CD14-positive monocyte (primary cell): ENCODE results near the gene CACNB4. TPM values are rescaled to one million over a fixed set of nuclear protein-coding genes. Genes with fewer than 3 reads are reported as not detected.

Experiments used
- DNase-seq, 3 donors: peaks; one replicate each; pipeline ENCODE4 v3.0.0-alpha.2; 2011 to 2022
- H2AFZ ChIP-seq: 2 replicates; pipeline ENCODE4 v1.6.0; 2012; ENCODE audit warnings: mild to moderate bottlenecking, low read depth, low read length, inconsistent platforms; ENCODE audit not compliant: insufficient read depth, poor library complexity, severe bottlenecking
- H3K27ac ChIP-seq, 2 donors: 1 replicate in 1 of 2; 2 replicates in 1 of 2; pipeline ENCODE4 v1.5.1; 2012 to 2013; ENCODE audit warnings: low read length in 2 of 2, control low read depth in 1 of 2, inconsistent platforms in 1 of 2, low read depth in 1 of 2, mild to moderate bottlenecking in 1 of 2
- H3K27me3 ChIP-seq, 2 donors: one replicate each; pipeline versions ENCODE4 v1.6.0 to v1.6.1; 2011 to 2013; ENCODE audit warnings: low read length in 2 of 2; ENCODE audit not compliant: control insufficient read depth in 2 of 2, insufficient read depth in 2 of 2
- H3K36me3 ChIP-seq, 2 donors: replicated peaks in 1 of 2; 1 replicate in 1 of 2; 2 replicates in 1 of 2; pipeline versions ENCODE4 v1.5.1 to v1.6.1; 2012 to 2013; ENCODE audit warnings: low read length in 2 of 2, control low read depth in 1 of 2, inconsistent platforms in 1 of 2, mild to moderate bottlenecking in 1 of 2; ENCODE audit not compliant: insufficient read depth in 2 of 2, control insufficient read depth in 1 of 2
- H3K4me1 ChIP-seq, 2 donors: 1 replicate in 1 of 2; 2 replicates in 1 of 2; pipeline versions ENCODE4 v1.5.1 to v1.6.1; 2012 to 2013; ENCODE audit warnings: low read length in 2 of 2, control low read depth in 1 of 2, inconsistent platforms in 1 of 2, mild to moderate bottlenecking in 1 of 2, moderate library complexity in 1 of 2; ENCODE audit not compliant: insufficient read depth in 2 of 2, control insufficient read depth in 1 of 2
- H3K4me2 ChIP-seq: replicated peaks from 2 replicates; pipeline ENCODE3; 2012; ENCODE audit warnings: low read length, moderate library complexity, mild to moderate bottlenecking; ENCODE audit not compliant: poor library complexity, severe bottlenecking; ENCODE audit errors: extremely low read depth
- H3K4me3 ChIP-seq, 3 experiments: fragments of 200-600 bp in 1 of 3; sonication (generic) in 1 of 3; replicated peaks in 1 of 3; 1 replicate in 2 of 3; 2 replicates in 1 of 3; pipeline ENCODE4 v1.5.1; 2011 to 2013; ENCODE audit warnings: low read length in 3 of 3, mild to moderate bottlenecking in 3 of 3, control low read depth in 2 of 3, low read depth in 2 of 3, inconsistent platforms in 1 of 3, moderate library complexity in 1 of 3
- H3K79me2 ChIP-seq: 2 replicates; pipeline ENCODE4 v1.6.0; 2012; ENCODE audit warnings: mild to moderate bottlenecking, control low read depth, inconsistent platforms, low read length, moderate library complexity; ENCODE audit not compliant: insufficient read depth
- H3K9ac ChIP-seq: 2 replicates; pipeline ENCODE4 v1.6.0; 2017; ENCODE audit warnings: low read length, mild to moderate bottlenecking; ENCODE audit not compliant: insufficient read depth, poor library complexity, severe bottlenecking
- H3K9me3 ChIP-seq, 2 donors: replicated peaks in 1 of 2; 1 replicate in 1 of 2; 2 replicates in 1 of 2; pipeline versions ENCODE4 v1.5.1 to v1.6.1; 2012 to 2013; ENCODE audit warnings: low read length in 2 of 2, control low read depth in 1 of 2; ENCODE audit not compliant: control insufficient read depth in 1 of 2, insufficient read depth in 1 of 2
- H4K20me1 ChIP-seq: 2 replicates; pipeline ENCODE4 v1.6.0; 2012; ENCODE audit warnings: mild to moderate bottlenecking, low read length, control low read depth, moderate library complexity; ENCODE audit not compliant: insufficient read depth
- H3K27ac Mint-ChIP-seq, 7 donors: one replicate each; pipeline ENCODE4 v1.8.0; 2020; ENCODE audit warnings: mild to moderate bottlenecking in 7 of 7, mixed read lengths in 7 of 7, moderate library complexity in 6 of 7, inconsistent platforms in 2 of 7
- H3K27me3 Mint-ChIP-seq, 3 donors: one replicate each; pipeline ENCODE4 v1.8.0; 2021 to 2022; ENCODE audit warnings: low read depth in 3 of 3, mild to moderate bottlenecking in 3 of 3, mixed read lengths in 3 of 3, moderate library complexity in 3 of 3, inconsistent platforms in 1 of 3
- H3K36me3 Mint-ChIP-seq, 2 donors: one replicate each; pipeline ENCODE4 v1.8.0; 2020; ENCODE audit warnings: mixed read lengths in 2 of 2, inconsistent platforms in 1 of 2, mild to moderate bottlenecking in 1 of 2
- H3K4me1 Mint-ChIP-seq: one replicate; pipeline ENCODE4 v1.8.0; 2020; ENCODE audit warnings: mild to moderate bottlenecking, mixed read lengths
- H3K4me3 Mint-ChIP-seq, 2 donors: one replicate each; pipeline ENCODE4 v1.8.0; 2020; ENCODE audit warnings: mild to moderate bottlenecking in 2 of 2, mixed read lengths in 2 of 2, moderate library complexity in 1 of 2
- H3K9me3 Mint-ChIP-seq, 7 donors: one replicate each; pipeline ENCODE4 v1.8.0; 2020 to 2022; ENCODE audit warnings: mixed read lengths in 7 of 7, mild to moderate bottlenecking in 6 of 7, moderate library complexity in 6 of 7, inconsistent platforms in 2 of 7
- WGBS: methylation state at CpG from one replicate; pipeline ENCODE4 v1.1.5; 2013; ENCODE audit warnings: missing lambda C conversion rate; ENCODE audit not compliant: insufficient coverage; 5-methylcytosine and 5-hydroxymethylcytosine counted together
- intact Hi-C, 2 donors: fragments of 100-400 bp; cut with micrococcal nuclease; formaldehyde crosslinking; loops; one replicate each; pipeline versions ENCODE4 v1.15.0 to v1.15.1; 2023
- polyA plus RNA-seq, 3 donors: library from polyadenylated mRNA; depleted of rRNA in 1 of 3; unstranded in 2 of 3; stranded (reverse) in 1 of 3; fragments of 300-500 nt in 2 of 3; fragments of >200 nt in 1 of 3; fragmentation: Illumina TruSeq in 2 of 3; gene quantifications; 1 replicate in 2 of 3; 2 replicates in 1 of 3; pipeline ENCODE4 v1.2.3, GENCODE V29; 2012 to 2021
- TF ChIP-seq, protein P1 (sequence below): fragments of 200-600 bp; IDR thresholded peaks from one replicate; pipeline ENCODE4 v1.8.0; 2022; ENCODE audit warnings: antibody characterized with exemption, mild to moderate bottlenecking

The CACNB4 gene
- polyA plus RNA-seq, 3 donors: 0.44 to 1.9 (median 1.1) TPM

DNA sequence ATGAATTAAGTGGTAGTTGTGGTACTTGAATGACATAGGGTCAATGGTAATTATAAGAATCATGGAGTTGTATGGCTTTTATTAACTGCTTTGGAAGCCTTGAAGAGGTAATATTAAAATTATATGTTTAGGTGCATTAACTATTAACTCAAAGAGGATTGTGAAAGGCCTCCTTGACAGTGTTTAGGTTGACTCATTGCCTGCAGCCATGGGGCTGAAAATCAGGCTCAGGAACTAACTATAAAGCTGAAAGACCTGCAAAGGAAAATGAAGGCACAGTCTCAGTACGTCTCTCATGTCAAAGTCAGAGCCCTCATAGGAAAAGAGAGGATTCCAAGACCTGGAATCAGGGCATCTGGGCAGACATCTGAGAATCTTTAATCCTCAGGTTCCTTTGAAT, 31.0 kb downstream of the CACNB4 start:
- H3K4me1 Mint-ChIP-seq: peaks cover 15% of the 10 kb centered on the region
- no peak for DNase-seq
- no peak overlapping the region for H3K9ac ChIP-seq
- H3K36me3 Mint-ChIP-seq: peaks cover 0 to 4% of the 10 kb centered on the region in 2 donors
- H3K27ac ChIP-seq: no peak overlapping the region
- peaks cover 0 to 1% (median 0%) of the 10 kb centered on the region in 3 donors for H3K27me3 Mint-ChIP-seq
- 100% methylated on average over 1 of the region's 1 CpG for WGBS
- peaks cover 0 to 2% (median 0%) of the 10 kb centered on the region in 7 donors for H3K9me3 Mint-ChIP-seq
- H3K79me2 ChIP-seq: no peaks in the 10 kb centered on the region
- peaks cover 9 to 16% of the 10 kb centered on the region in 2 donors for H3K4me1 ChIP-seq
- intact Hi-C loops: no loop called here
- H4K20me1 ChIP-seq: no peaks in the 10 kb centered on the region
- no peaks in the 10 kb centered on the region for H3K9me3 ChIP-seq
- H3K27ac Mint-ChIP-seq: peak overlapping the region in 1 of 7 donors; percentile 35
- H3K4me2 ChIP-seq: no peak overlapping the region
- no peaks in the 10 kb centered on the region for H3K36me3 ChIP-seq
- H2AFZ ChIP-seq: no peak overlapping the region
- TF ChIP-seq, protein P1, sequence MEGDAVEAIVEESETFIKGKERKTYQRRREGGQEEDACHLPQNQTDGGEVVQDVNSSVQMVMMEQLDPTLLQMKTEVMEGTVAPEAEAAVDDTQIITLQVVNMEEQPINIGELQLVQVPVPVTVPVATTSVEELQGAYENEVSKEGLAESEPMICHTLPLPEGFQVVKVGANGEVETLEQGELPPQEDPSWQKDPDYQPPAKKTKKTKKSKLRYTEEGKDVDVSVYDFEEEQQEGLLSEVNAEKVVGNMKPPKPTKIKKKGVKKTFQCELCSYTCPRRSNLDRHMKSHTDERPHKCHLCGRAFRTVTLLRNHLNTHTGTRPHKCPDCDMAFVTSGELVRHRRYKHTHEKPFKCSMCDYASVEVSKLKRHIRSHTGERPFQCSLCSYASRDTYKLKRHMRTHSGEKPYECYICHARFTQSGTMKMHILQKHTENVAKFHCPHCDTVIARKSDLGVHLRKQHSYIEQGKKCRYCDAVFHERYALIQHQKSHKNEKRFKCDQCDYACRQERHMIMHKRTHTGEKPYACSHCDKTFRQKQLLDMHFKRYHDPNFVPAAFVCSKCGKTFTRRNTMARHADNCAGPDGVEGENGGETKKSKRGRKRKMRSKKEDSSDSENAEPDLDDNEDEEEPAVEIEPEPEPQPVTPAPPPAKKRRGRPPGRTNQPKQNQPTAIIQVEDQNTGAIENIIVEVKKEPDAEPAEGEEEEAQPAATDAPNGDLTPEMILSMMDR: no peak
- no peaks in the 10 kb centered on the region for H3K27me3 ChIP-seq
- no peak overlapping the region for H3K4me3 Mint-ChIP-seq
- H3K4me3 ChIP-seq: no peak overlapping the region

DNA sequence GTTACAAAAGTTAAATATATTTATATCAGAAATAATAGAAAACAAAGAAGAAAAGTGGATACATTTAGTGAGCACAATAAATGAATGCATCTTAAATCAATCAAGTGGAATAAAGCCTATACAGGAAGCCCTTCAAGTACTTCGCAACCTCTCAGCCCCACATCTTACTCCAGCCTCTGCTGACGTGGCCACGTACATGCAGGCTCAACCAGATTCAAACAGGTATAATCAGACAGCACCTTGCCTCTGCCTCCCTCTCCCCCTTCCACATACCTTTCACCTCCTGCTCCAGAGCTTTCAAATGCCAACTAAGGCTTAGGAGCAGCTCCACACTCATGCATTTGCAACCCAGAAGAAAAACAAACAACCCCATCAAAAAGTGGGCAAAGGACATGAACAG, 32.9 kb downstream of the CACNB4 start:
- peaks cover 11 to 15% of the 10 kb centered on the region in 2 donors for H3K4me1 ChIP-seq
- no peak overlapping the region for H3K9ac ChIP-seq
- DNase-seq: no peak
- no peak overlapping the region for H3K4me2 ChIP-seq
- H3K4me3 Mint-ChIP-seq: no peak overlapping the region
- no peaks in the 10 kb centered on the region for H3K27me3 ChIP-seq
- peaks cover 13% of the 10 kb centered on the region for H3K4me1 Mint-ChIP-seq
- intact Hi-C loops: no loop called here
- no peaks in the 10 kb centered on the region for H3K36me3 Mint-ChIP-seq
- H3K27ac ChIP-seq: no peak overlapping the region
- no peak overlapping the region for H2AFZ ChIP-seq
- 78% methylated on average over 2 of the region's 3 CpGs for WGBS
- TF ChIP-seq, protein P1: no peak
- H3K9me3 ChIP-seq: no peaks in the 10 kb centered on the region
- no peaks in the 10 kb centered on the region for H4K20me1 ChIP-seq
- no peak overlapping the region for H3K27ac Mint-ChIP-seq
- no peak overlapping the region for H3K4me3 ChIP-seq
- no peaks in the 10 kb centered on the region for H3K27me3 Mint-ChIP-seq
- no peaks in the 10 kb centered on the region for H3K79me2 ChIP-seq
- H3K36me3 ChIP-seq: no peaks in the 10 kb centered on the region
- H3K9me3 Mint-ChIP-seq: peaks cover 0 to 2% (median 0%) of the 10 kb centered on the region in 7 donors
